A549 (cell line): ENCODE data around the gene PAM. TPM values are rescaled to one million over a fixed set of nuclear protein-coding genes. Genes with fewer than 3 reads are reported as not detected.
A peak's percentile ranks its signal among the peaks of the same experiment; 100 is the strongest.

Experiments used
- ATAC-seq, 2 experiments: fragments of 200-7000 bp in 1 of 2; fragments of >200 bp in 1 of 2; cut with Nextera tagmentation in 1 of 2; cut with Tn5 transposase in 1 of 2; 3 replicates each; pipeline versions ENCODE4 v1.8.0 to v1.9.1; 2018 to 2020; ENCODE audit warnings: mild to moderate bottlenecking in 1 of 2, moderate library complexity in 1 of 2
- CTCF ChIA-PET: fragments of 300-600 bp; sonication (Branson Sonifier 250); formaldehyde crosslinking; extraction: SDS; loops from one replicate; lab custom pipeline; 2021; ENCODE audit warnings: antibody characterized with exemption, inconsistent platforms; lab: Yijun Ruan, JAX
- POLR2A ChIA-PET: fragments of 350-600 bp; formaldehyde crosslinking; extraction: SDS; loops from one replicate; lab custom pipeline; 2021; ENCODE audit warnings: antibody characterized with exemption, inconsistent platforms; lab: Yijun Ruan, JAX
- DNase-seq, 2 experiments: peaks; one replicate each; pipeline versions ENCODE4 v3.0.0 to v3.0.0-alpha.2; 2011 to 2016; ENCODE audit warnings: low read depth in 1 of 2, low spot score in 1 of 2
- FAIRE-seq: peaks from 2 replicates; lab custom pipeline; 2011; peaks lifted over from hg19 to GRCh38; lab: Jason Lieb, UNC
- H3K27ac ChIP-seq, 2 experiments: fragments of >200 bp; sonication (Bioruptor Twin); formaldehyde crosslinking; 3 replicates each; pipeline ENCODE4 v1.5.1; 2016 to 2017
- H3K4me1 ChIP-seq: fragments of >200 bp; sonication (Bioruptor Twin); formaldehyde crosslinking; 3 replicates; pipeline ENCODE4 v1.6.1; 2016
- H3K4me2 ChIP-seq: fragments of >200 bp; sonication (Bioruptor Twin); formaldehyde crosslinking; 3 replicates; pipeline ENCODE4 v1.6.1; 2016
- H3K4me3 ChIP-seq: fragments of >200 bp; sonication (Bioruptor Twin); formaldehyde crosslinking; 3 replicates; pipeline ENCODE4 v1.5.1; 2016
- H3K9me3 ChIP-seq: fragments of >200 bp; sonication (Bioruptor Twin); formaldehyde crosslinking; 3 replicates; pipeline ENCODE4 v1.6.1; 2016
- CBX2 ChIP-seq: fragments of 200-600 bp; sonication (generic); IDR thresholded peaks from 2 replicates; pipeline ENCODE4 v1.6.1; 2016; ENCODE audit warnings: low read depth, mild to moderate bottlenecking, borderline replicate concordance
- EHF ChIP-seq: fragments of 250-450 bp; sonication (Bioruptor Pico); IDR thresholded peaks from 2 replicates; pipeline ENCODE4 v1.5.0; 2020; ENCODE audit warnings: mild to moderate bottlenecking
- EHMT2 ChIP-seq: fragments of 200-600 bp; sonication (generic); IDR thresholded peaks from 2 replicates; pipeline ENCODE4 v1.6.1; 2016; ENCODE audit warnings: antibody characterized with exemption, low read depth, mild to moderate bottlenecking, moderate library complexity
- EP300 ChIP-seq, 2 experiments: fragments of >200 bp; sonication (Bioruptor Twin); formaldehyde crosslinking; IDR thresholded peaks; 2 replicates in 1 of 2; 3 replicates in 1 of 2; pipeline ENCODE4 v1.6.1; 2016 to 2017
- ESRRA ChIP-seq: fragments of 150-350 bp; IDR thresholded peaks from 2 replicates; pipeline ENCODE4 v1.6.1; 2014; ENCODE audit warnings: mild to moderate bottlenecking, low read length, borderline replicate concordance
- FOSL2 ChIP-seq, 2 experiments: fragments of 450-650 bp in 1 of 2; fragments of >200 bp in 1 of 2; sonication (Bioruptor Twin) in 1 of 2; formaldehyde crosslinking; IDR thresholded peaks; 2 replicates each; pipeline versions ENCODE4 v1.5.0 to v1.6.1; 2016 to 2020; ENCODE audit warnings: mild to moderate bottlenecking in 1 of 2, moderate library complexity in 1 of 2
- FOXS1 ChIP-seq: fragments of 250-450 bp; sonication (Bioruptor Pico); IDR thresholded peaks from 2 replicates; pipeline ENCODE4 v1.5.0; 2020; ENCODE audit warnings: mild to moderate bottlenecking, moderate library complexity
- GATA3 ChIP-seq: IDR thresholded peaks from 2 replicates; pipeline ENCODE4 v1.6.1; 2012; ENCODE audit warnings: borderline replicate concordance
- HDAC2 ChIP-seq: fragments of 200-600 bp; sonication (generic); IDR thresholded peaks from 2 replicates; pipeline ENCODE4 v1.6.1; 2016
- HEYL ChIP-seq: fragments of 250-450 bp; sonication (Bioruptor Pico); IDR thresholded peaks from 2 replicates; pipeline ENCODE4 v1.8.0; 2021; ENCODE audit warnings: mild to moderate bottlenecking, moderate library complexity
- KDM5A ChIP-seq: fragments of 200-600 bp; sonication (generic); IDR thresholded peaks from 2 replicates; pipeline ENCODE4 v1.6.1; 2016; ENCODE audit warnings: antibody characterized with exemption, mild to moderate bottlenecking
- MAFK ChIP-seq: fragments of 450-650 bp; IDR thresholded peaks from 2 replicates; pipeline ENCODE4 v1.6.1; 2014; ENCODE audit not compliant: partially characterized antibody
- NPAS2 ChIP-seq: fragments of 250-450 bp; sonication (Bioruptor Pico); IDR thresholded peaks from 2 replicates; pipeline ENCODE4 v1.8.0; 2022; ENCODE audit warnings: mild to moderate bottlenecking, moderate library complexity, borderline replicate concordance
- PHF8 ChIP-seq: fragments of 200-600 bp; sonication (generic); IDR thresholded peaks from 2 replicates; pipeline ENCODE4 v1.6.1; 2016; ENCODE audit warnings: low read depth, mild to moderate bottlenecking, antibody characterized with exemption, moderate library complexity, borderline replicate concordance
- RARB ChIP-seq: fragments of 250-450 bp; sonication (Bioruptor Pico); IDR thresholded peaks from 2 replicates; pipeline ENCODE4 v1.8.0; 2021; ENCODE audit warnings: mild to moderate bottlenecking, moderate library complexity
- RNF2 ChIP-seq: fragments of 200-600 bp; sonication (generic); IDR thresholded peaks from 2 replicates; pipeline ENCODE4 v1.6.1; 2016; ENCODE audit warnings: low read depth, mild to moderate bottlenecking, antibody characterized with exemption, moderate library complexity, borderline replicate concordance
- SMC3 ChIP-seq: fragments of >200 bp; sonication (Bioruptor Twin); formaldehyde crosslinking; IDR thresholded peaks from 3 replicates; pipeline ENCODE4 v1.6.1; 2018; ENCODE audit warnings: inconsistent platforms
- TFCP2L1 ChIP-seq: fragments of 250-450 bp; sonication (Bioruptor Pico); IDR thresholded peaks from 2 replicates; pipeline ENCODE4 v1.5.0; 2021; ENCODE audit warnings: mild to moderate bottlenecking
- ZC3H11A ChIP-seq: fragments of 450-650 bp; IDR thresholded peaks from 2 replicates; pipeline ENCODE4 v1.6.1; 2014; ENCODE audit warnings: antibody characterized with exemption, mild to moderate bottlenecking
- ZSCAN20 ChIP-seq: fragments of 250-450 bp; sonication (Bioruptor Pico); IDR thresholded peaks from 2 replicates; pipeline ENCODE4 v1.8.0; 2022; ENCODE audit warnings: mild to moderate bottlenecking, moderate library complexity
- WGBS: methylation state at CpG from one replicate; pipeline ENCODE4 v1.1.6; 2017; ENCODE audit errors: missing lambda C conversion rate; 5-methylcytosine and 5-hydroxymethylcytosine counted together
- polyA plus RNA-seq, 4 experiments: library from polyadenylated mRNA; depleted of rRNA in 3 of 4; stranded (reverse); fragments of >200 nt; fragmentation: RNase III in 1 of 4; extraction: RNeasy Plus Mini Kit Qiagen cat#74134 plus additional on column Dnase treatment in 1 of 4; gene quantifications; 2 replicates in 3 of 4; 3 replicates in 1 of 4; pipeline ENCODE4 v1.2.3, GENCODE V29; 2011 to 2017
- TF ChIP-seq, protein P1 (sequence below): fragments of 250-450 bp; sonication (Bioruptor Pico); IDR thresholded peaks from 2 replicates; pipeline ENCODE4 v1.5.0; 2021; ENCODE audit warnings: mild to moderate bottlenecking, moderate library complexity, borderline replicate concordance
- TF ChIP-seq, protein P2 (sequence below): IDR thresholded peaks from 2 replicates; pipeline ENCODE4 v1.6.1; 2012

PAM gene
- polyA plus RNA-seq, 2 of the 4 experiments (the other 2 are of a cell fraction) = 21.5 to 25.1 TPM

DNA sequence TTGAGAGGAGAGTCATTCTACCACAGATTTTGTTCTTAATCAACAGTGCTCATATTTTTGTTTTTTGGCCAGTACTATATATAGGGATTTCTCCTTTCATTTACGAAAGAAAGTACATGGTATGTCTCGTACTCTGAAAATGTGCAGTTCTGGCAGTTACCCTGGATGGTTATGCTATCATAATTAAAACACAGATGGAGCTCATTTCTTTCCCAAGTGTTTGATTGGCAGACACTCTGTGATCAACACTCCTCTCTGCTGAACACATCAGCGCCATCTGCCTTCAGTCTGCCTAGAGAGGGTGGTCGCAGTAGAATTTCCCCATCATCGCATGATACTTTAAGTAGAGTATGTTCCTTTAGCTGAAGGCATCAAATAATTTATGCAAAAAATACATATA is 64.5 kb downstream of the PAM start:
- ATAC-seq = no peak
- POLR2A ChIA-PET = no interaction called here
- DNase-seq = no peak
- H3K4me1 ChIP-seq = no peaks in the 10 kb centered on the region
- H3K27ac ChIP-seq = no peak overlapping the region
- FAIRE-seq = no peak
- no peaks in the 10 kb centered on the region for H3K9me3 ChIP-seq
- no peak for TF ChIP-seq CBX2
- TF ChIP-seq NPAS2 (CRISPR knock-in tag) = no peak
- TF ChIP-seq PHF8 = no peak
- TF ChIP-seq, protein P1, sequence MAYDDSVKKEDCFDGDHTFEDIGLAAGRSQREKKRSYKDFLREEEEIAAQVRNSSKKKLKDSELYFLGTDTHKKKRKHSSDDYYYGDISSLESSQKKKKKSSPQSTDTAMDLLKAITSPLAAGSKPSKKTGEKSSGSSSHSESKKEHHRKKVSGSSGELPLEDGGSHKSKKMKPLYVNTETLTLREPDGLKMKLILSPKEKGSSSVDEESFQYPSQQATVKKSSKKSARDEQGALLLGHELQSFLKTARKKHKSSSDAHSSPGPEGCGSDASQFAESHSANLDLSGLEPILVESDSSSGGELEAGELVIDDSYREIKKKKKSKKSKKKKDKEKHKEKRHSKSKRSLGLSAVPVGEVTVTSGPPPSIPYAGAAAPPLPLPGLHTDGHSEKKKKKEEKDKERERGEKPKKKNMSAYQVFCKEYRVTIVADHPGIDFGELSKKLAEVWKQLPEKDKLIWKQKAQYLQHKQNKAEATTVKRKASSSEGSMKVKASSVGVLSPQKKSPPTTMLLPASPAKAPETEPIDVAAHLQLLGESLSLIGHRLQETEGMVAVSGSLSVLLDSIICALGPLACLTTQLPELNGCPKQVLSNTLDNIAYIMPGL (CRISPR knock-in tag) = no peak
- no peak for TF ChIP-seq ZC3H11A
- no peak for TF ChIP-seq RARB (CRISPR knock-in tag)
- no peak for TF ChIP-seq HDAC2
- TF ChIP-seq EHF (CRISPR knock-in tag) = no peak
- TF ChIP-seq ESRRA = no peak
- no peak for TF ChIP-seq RNF2
- TF ChIP-seq, protein P2, sequence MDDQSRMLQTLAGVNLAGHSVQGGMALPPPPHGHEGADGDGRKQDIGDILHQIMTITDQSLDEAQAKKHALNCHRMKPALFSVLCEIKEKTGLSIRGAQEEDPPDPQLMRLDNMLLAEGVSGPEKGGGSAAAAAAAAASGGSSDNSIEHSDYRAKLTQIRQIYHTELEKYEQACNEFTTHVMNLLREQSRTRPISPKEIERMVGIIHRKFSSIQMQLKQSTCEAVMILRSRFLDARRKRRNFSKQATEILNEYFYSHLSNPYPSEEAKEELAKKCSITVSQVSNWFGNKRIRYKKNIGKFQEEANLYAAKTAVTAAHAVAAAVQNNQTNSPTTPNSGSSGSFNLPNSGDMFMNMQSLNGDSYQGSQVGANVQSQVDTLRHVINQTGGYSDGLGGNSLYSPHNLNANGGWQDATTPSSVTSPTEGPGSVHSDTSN = no peak
- H3K4me2 ChIP-seq = no peak overlapping the region
- 65% methylated on average over 5 of the region's 5 CpGs for WGBS
- no peak overlapping the region for H3K4me3 ChIP-seq
- CTCF ChIA-PET = no interaction called here

DNA sequence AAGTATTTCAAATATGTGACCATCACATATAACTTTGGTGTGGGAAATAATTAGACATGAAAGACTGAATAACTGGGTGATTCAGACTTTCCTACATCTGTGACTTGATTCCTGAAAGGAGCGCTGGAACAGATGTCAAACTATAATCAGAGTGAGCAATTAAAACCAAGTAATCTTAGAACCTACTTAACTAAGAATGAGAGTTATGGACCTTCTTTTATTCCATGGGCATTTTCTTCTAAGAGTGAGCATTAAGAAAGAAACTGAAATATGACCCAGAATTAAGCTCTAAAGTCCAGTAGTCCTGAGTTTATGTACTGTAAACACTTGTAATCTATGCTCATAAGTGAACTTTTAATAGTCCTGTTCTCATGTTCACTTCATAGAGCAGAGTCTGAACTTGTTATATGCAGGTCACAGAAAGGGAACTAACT is 68.4 kb downstream of the PAM start:
- DNase-seq (no peak), FAIRE-seq (no peak), ATAC-seq (no peak)
- Histone ChIP-seq H3K4me2 (no peak overlapping the region), H3K4me3 (no peak overlapping the region), H3K9me3 (no peaks in the 10 kb centered on the region), H3K27ac (no peak overlapping the region)
- CTCF ChIA-PET = interaction anchor here (1.3 kb wide), 1 partner anchor 31 kb away, joined by 3 read pairs; no protein-coding TSS in a partner anchor
- 81% methylated on average over 1 of the region's 1 CpG for WGBS
- POLR2A ChIA-PET = no interaction called here
- no peak for TF ChIP-seq KDM5A
- TF ChIP-seq SMC3 = no peak
- TF ChIP-seq GATA3 = no peak
- no peak for TF ChIP-seq HDAC2
- TF ChIP-seq, all 56 proteins: peak for 0
- no peaks in the 10 kb centered on the region for H3K4me1 ChIP-seq

DNA sequence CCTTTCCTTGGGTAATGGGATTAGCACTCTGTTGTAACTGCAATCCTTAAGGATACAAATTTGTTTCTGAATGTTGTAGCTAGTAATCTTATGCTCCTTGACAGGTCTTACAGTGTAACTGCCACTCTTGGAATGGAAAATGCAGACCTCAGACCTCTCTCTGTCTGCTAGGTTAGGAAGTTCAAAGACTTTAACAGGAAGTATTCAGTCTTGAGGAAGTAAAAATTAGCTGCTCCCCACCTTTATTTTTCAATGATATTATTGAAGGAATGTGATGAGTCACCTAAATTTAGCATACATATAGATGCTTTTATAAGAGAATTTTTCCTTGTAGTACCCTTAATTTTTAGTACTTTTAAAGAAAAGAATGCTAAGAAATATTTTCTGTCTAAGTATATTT is 71.5 kb downstream of the PAM start:
- no peak overlapping the region for H3K4me3 ChIP-seq
- no peaks in the 10 kb centered on the region for H3K4me1 ChIP-seq
- no peak for DNase-seq
- ChIA-PET CTCF (interaction anchor here (1.0 kb wide), 1 partner anchor 145 kb away, joined by 3 read pairs; no protein-coding TSS in a partner anchor), POLR2A (no interaction called here)
- no peaks in the 10 kb centered on the region for H3K9me3 ChIP-seq
- H3K4me2 ChIP-seq = no peak overlapping the region
- no peak for TF ChIP-seq PHF8
- no peak for TF ChIP-seq EHMT2
- TF ChIP-seq FOSL2 (IDR thresholded peaks at IDR 0.05) = no peak
- TF ChIP-seq FOSL2 (CRISPR knock-in tag; IDR thresholded peaks at IDR 0.05) = 0 out of 2 replicates have a peak, but pooled peaks have one; percentile 27
- TF ChIP-seq MAFK = peak; percentile 51
- no peak for FAIRE-seq
- no peak for ATAC-seq
- H3K27ac ChIP-seq = no peak overlapping the region

DNA sequence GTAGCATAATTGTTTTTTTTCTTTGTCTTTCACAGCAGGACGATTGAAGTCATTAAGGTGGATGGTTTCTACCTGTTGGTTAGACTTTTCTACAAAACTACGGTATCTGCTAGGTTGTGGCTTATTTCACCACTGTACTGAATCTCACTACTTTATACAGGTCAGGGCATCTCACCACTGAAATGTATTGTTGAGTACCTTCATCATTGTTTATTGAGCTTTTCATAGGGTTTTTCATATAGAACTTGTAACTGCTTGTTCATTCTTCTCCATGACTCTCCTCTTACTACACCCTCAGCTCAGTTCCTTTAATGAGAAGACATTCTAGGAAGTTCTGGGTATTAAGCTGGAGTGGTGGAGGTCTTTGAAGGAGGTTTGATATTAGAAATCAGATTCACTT is 75.1 kb downstream of the PAM start:
- Histone ChIP-seq H3K9me3 (no peaks in the 10 kb centered on the region), H3K27ac (no peak overlapping the region), H3K4me1 (no peaks in the 10 kb centered on the region), H3K4me2 (no peak overlapping the region), H3K4me3 (no peak overlapping the region)
- ATAC-seq (no peak), DNase-seq (no peak)
- CTCF ChIA-PET = no interaction called here
- 43% methylated on average over 2 of the region's 2 CpGs for WGBS
- TF ChIP-seq ZSCAN20 (CRISPR knock-in tag) (no peak), TFCP2L1 (CRISPR knock-in tag) (no peak), HEYL (no peak), EP300 (IDR thresholded peaks at IDR 0.05) (no peak), ZC3H11A (no peak), FOXS1 (CRISPR knock-in tag) (no peak)
- TF ChIP-seq, all 56 proteins: peak for 0
- POLR2A ChIA-PET = no interaction called here
- FAIRE-seq = no peak
